Body of pancreas (tissue), 4 donors: ENCODE measurements around the gene ASTN1.

Source experiments
- CTCF ChIP-seq, 7 experiments: fragments of 450-650 bp in 4 of 7; fragments of 200-600 bp in 3 of 7; sonication (generic) in 3 of 7; IDR thresholded peaks; one replicate each; pipeline ENCODE4 v1.5.1; 2016 to 2019; ENCODE audit warnings: antibody characterized with exemption in 7 of 7
- POLR2A ChIP-seq, 3 donors: fragments of 450-650 bp; IDR thresholded peaks; one replicate each; pipeline ENCODE4 v1.6.1; 2016; ENCODE audit warnings: antibody characterized with exemption in 3 of 3, mild to moderate bottlenecking in 2 of 3

DNA sequence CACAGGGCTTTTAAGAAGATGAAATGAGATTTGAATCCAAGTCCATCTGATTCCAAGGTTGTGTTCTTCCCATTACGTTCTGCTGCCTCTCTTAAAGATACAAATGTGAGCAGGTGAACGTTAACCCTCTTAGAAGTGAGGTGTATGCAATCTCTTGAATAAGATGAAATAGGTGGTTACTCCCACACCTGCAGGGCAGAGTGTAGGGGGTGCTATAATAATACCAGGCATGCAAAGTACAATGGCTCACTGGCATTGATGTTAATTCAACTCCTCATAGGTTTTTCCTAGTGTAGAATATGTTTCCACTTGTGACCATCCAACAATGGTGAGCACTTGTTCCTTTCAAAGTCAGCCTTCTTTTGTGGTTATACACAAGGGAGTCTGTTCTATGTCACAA, 163.0 kb downstream of the ASTN1 start:
- TF ChIP-seq CTCF (IDR thresholded peaks at IDR 0.05) (no peak), POLR2A (IDR thresholded peaks at IDR 0.05) (no peak)
